ENCODE data around the gene ADARB2.

The ADARB2 gene

GRCh38 chr10:1376384-1376945, 360.9 kb downstream of the ADARB2 start:
- no peak for DNase-seq

GRCh38 chr10:1375346-1376170, 361.8 kb downstream of the ADARB2 start:
- no peak for DNase-seq

GRCh38 chr10:1374511-1375345, 362.6 kb downstream of the ADARB2 start:
- no peak for DNase-seq

GRCh38 chr10:1373287-1373686, 364.0 kb downstream of the ADARB2 start:
- no peak for DNase-seq

- no peak for DNase-seq
Observed at GRCh38 chr10:1372212-1372611, 365.1 kb downstream of the ADARB2 start.

- no peak for DNase-seq
Observed at GRCh38 chr10:1370298-1370697, 367.0 kb downstream of the ADARB2 start.

GRCh38 chr10:1369665-1370064, 367.7 kb downstream of the ADARB2 start:
- no peak for DNase-seq

GRCh38 chr10:1369197-1369596, 368.1 kb downstream of the ADARB2 start:
- DNase-seq, result no peak

- DNase-seq, result no peak
Observed at GRCh38 chr10:1368842-1369171, 368.5 kb downstream of the ADARB2 start.

GRCh38 chr10:1367938-1368841, 369.1 kb downstream of the ADARB2 start:
- DNase-seq, result no peak

- no peak for DNase-seq
Observed at GRCh38 chr10:1366811-1367425, 370.4 kb downstream of the ADARB2 start.

- DNase-seq, result no peak
Observed at GRCh38 chr10:1366322-1366691, 371.0 kb downstream of the ADARB2 start.

GRCh38 chr10:1365540-1366321, 371.6 kb downstream of the ADARB2 start:
- no peak for DNase-seq

- DNase-seq, result no peak
Observed at GRCh38 chr10:1364151-1364910, 373.0 kb downstream of the ADARB2 start.

- no peak for DNase-seq
Observed at GRCh38 chr10:1363446-1364121, 373.7 kb downstream of the ADARB2 start.

GRCh38 chr10:1362589-1363445, 374.5 kb downstream of the ADARB2 start:
- DNase-seq, result no peak

- no peak for DNase-seq
Observed at GRCh38 chr10:1361411-1362105, 375.8 kb downstream of the ADARB2 start.

- DNase-seq, result no peak
Observed at GRCh38 chr10:1360558-1361164, 376.7 kb downstream of the ADARB2 start.

Measured in CD4-positive, alpha-beta T cell treated with Interferon gamma for 1 hour (primary cell).